Thymus (tissue), 11 donors: ENCODE results near the gene FNBP1L. TPM values are rescaled to one million over a fixed set of nuclear protein-coding genes. Genes with fewer than 3 reads are reported as not detected.

Experiments used
- DNase-seq, 9 donors: peaks; one replicate each; pipeline ENCODE4 v3.0.0-alpha.2; 2013; ENCODE audit warnings: low spot score in 9 of 9, low read depth in 6 of 9, missing footprints in 1 of 9
- H3K27ac ChIP-seq, 2 donors: one replicate each; pipeline ENCODE4 v1.5.1; 2013; ENCODE audit warnings: control low read depth in 1 of 2, low read depth in 1 of 2, low read length in 1 of 2, mild to moderate bottlenecking in 1 of 2, moderate library complexity in 1 of 2
- H3K27me3 ChIP-seq, 2 donors: one replicate each; pipeline ENCODE4 v1.5.1; 2013; ENCODE audit warnings: low read length in 1 of 2; ENCODE audit not compliant: control insufficient read depth in 2 of 2, insufficient read depth in 1 of 2
- H3K36me3 ChIP-seq, 2 donors: one replicate each; pipeline ENCODE4 v1.5.1; 2013; ENCODE audit warnings: low read length in 1 of 2, mild to moderate bottlenecking in 1 of 2, moderate library complexity in 1 of 2; ENCODE audit not compliant: control insufficient read depth in 2 of 2, insufficient read depth in 2 of 2
- H3K4me1 ChIP-seq, 2 donors: one replicate each; pipeline ENCODE4 v1.5.1; 2013; ENCODE audit warnings: low read length in 2 of 2; ENCODE audit not compliant: control insufficient read depth in 2 of 2, insufficient read depth in 2 of 2
- H3K4me3 ChIP-seq, 2 donors: one replicate each; pipeline ENCODE4 v1.5.1; 2013; ENCODE audit warnings: low read length in 2 of 2, control low read depth in 1 of 2, mild to moderate bottlenecking in 1 of 2
- H3K9me3 ChIP-seq, 2 donors: one replicate each; pipeline ENCODE4 v1.5.1; 2013; ENCODE audit warnings: low read length in 1 of 2, mild to moderate bottlenecking in 1 of 2; ENCODE audit not compliant: control insufficient read depth in 2 of 2, insufficient read depth in 1 of 2
- WGBS: extraction: QIAGEN DNeasy Blood & Tissue Kit; methylation state at CpG from one replicate; pipeline ENCODE4 v1.1.7; 2013; 5-methylcytosine and 5-hydroxymethylcytosine counted together
- polyA plus RNA-seq: library from polyadenylated mRNA; stranded (reverse); fragments of 200-250 nt; gene quantifications from one replicate; pipeline ENCODE4 v1.2.3, GENCODE V29; 2013
- total RNA-seq: library from RNA; stranded (reverse); fragments of 120-200 nt; gene quantifications from one replicate; pipeline ENCODE4 v1.2.4, GENCODE V29; 2013
- donor health status: healthy.

FNBP1L gene
- total and polyA plus RNA-seq, 2 donors, result 8.9 to 13.1 TPM

DNA sequence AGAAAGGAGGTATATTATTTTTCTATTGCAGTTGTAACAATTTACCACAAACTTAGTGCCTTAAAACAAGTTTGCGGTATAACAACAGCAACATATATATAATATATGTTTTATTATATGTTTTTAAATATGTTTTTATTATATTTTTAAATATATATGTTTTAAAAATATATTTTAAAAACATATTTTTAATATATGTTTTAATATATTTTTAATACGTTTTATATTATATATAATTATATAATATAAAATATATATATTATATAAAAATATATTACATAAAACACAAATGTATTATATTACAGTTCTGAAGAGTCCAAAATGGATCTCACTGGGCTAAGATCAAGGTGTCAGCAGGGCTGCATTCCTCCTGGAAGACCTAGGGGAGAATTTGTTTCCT lies 27.5 kb upstream of the FNBP1L start:
- over 99% methylated on average over 2 of the region's 2 CpGs for WGBS
- Histone ChIP-seq H3K27ac (no peak overlapping the region), H3K36me3 (no peaks in the 10 kb centered on the region), H3K4me3 (no peak overlapping the region), H3K4me1 (no peaks in the 10 kb centered on the region), H3K27me3 (no peaks in the 10 kb centered on the region), H3K9me3 (no peaks in the 10 kb centered on the region)
- DNase-seq, result no peak

DNA sequence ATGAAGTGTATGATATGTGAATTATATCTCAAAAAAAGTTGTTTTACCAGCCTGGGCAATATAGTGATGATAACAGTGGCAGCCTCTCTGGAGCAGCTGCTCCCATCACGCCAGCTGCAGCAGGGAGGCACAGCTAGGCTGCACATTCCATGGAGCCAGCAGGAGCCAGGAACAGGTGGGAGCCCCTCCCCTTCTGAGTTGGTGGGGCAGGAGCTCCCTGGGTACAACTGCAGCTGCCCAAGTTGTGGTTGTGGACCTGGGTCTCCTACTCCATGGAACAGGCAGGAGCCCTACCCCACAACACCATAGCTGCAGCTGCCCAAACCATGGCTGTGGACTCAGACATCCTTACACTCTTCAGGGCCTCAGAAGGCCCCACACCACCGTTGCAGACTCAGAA lies 21.7 kb upstream of the FNBP1L start:
- Histone ChIP-seq H3K9me3 (peaks cover 1 to 19% of the 10 kb centered on the region in 2 donors), H3K36me3 (no peaks in the 10 kb centered on the region), H3K27me3 (no peaks in the 10 kb centered on the region), H3K4me1 (no peaks in the 10 kb centered on the region), H3K27ac (no peak overlapping the region), H3K4me3 (no peak overlapping the region)
- DNase-seq, result no peak
- 97% methylated on average over 2 of the region's 2 CpGs for WGBS

GRCh38 chr1:93427656-93428055 lies 20.3 kb upstream of the FNBP1L start:
- Histone ChIP-seq H3K9me3 (peaks cover 1 to 19% of the 10 kb centered on the region in 2 donors), H3K4me3 (no peak overlapping the region), H3K27ac (no peak overlapping the region), H3K27me3 (no peaks in the 10 kb centered on the region), H3K4me1 (no peaks in the 10 kb centered on the region), H3K36me3 (no peaks in the 10 kb centered on the region)
- 94% methylated on average over 3 of the region's 3 CpGs for WGBS
- DNase-seq, result no peak

DNA sequence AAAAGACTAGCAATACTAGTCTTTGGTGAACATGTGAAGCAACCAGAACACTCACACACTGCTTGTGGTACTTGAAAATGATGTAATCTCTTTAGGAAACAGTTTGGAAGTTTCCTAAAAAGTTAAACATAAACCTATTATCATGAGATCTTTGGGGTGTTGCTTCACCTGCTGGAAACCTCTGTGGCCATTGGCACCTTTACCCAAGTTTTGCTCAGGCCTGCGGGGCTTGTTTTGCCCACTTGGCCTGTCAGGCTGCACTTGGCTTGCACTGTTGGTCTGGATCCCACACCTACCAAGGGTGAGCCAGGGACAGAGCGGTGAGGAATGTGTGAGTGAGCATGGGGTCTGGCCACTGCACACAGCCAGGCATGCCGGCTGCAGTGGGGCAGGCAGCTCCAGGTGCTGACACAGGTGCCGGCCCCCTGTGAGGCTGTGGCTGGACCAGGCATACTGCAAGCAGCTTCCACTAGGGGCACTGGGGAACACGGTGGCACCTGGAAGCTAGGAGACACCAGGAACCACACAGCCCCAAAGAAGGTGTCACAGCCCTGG lies 14.4 kb upstream of the FNBP1L start:
- Histone ChIP-seq H3K4me3 (no peak overlapping the region), H3K27me3 (no peaks in the 10 kb centered on the region), H3K36me3 (no peaks in the 10 kb centered on the region), H3K9me3 (peaks cover 0 to 13% of the 10 kb centered on the region in 2 donors), H3K4me1 (no peaks in the 10 kb centered on the region), H3K27ac (no peak overlapping the region)
- 76% methylated on average over 5 of the region's 5 CpGs for WGBS
- DNase-seq, result no peak

- WGBS, result 96% methylated on average over 3 of the region's 3 CpGs
- H3K9me3 ChIP-seq, result peaks cover 0 to 13% of the 10 kb centered on the region in 2 donors
- no peaks in the 10 kb centered on the region for H3K36me3 ChIP-seq
- no peak overlapping the region for H3K4me3 ChIP-seq
- H3K27ac ChIP-seq, result no peak overlapping the region
- H3K4me1 ChIP-seq, result no peaks in the 10 kb centered on the region
- DNase-seq, result no peak
- no peaks in the 10 kb centered on the region for H3K27me3 ChIP-seq
These were observed 13.8 kb upstream of the FNBP1L start for GRCh38 chr1:93434088-93434487.

GRCh38 chr1:93434987-93435386 lies 12.9 kb upstream of the FNBP1L start:
- DNase-seq, result no peak
- Histone ChIP-seq H3K9me3 (peaks cover 0 to 13% of the 10 kb centered on the region in 2 donors), H3K4me1 (no peaks in the 10 kb centered on the region), H3K27ac (no peak overlapping the region), H3K4me3 (no peak overlapping the region), H3K27me3 (no peaks in the 10 kb centered on the region), H3K36me3 (no peaks in the 10 kb centered on the region)
- 93% methylated on average over 5 of the region's 5 CpGs for WGBS

- WGBS, result 87% methylated on average over 4 of the region's 4 CpGs
- H3K36me3 ChIP-seq, result no peaks in the 10 kb centered on the region
- H3K27me3 ChIP-seq, result no peaks in the 10 kb centered on the region
- H3K4me3 ChIP-seq, result no peak overlapping the region
- peaks cover 0 to 13% of the 10 kb centered on the region in 2 donors for H3K9me3 ChIP-seq
- no peak overlapping the region for H3K27ac ChIP-seq
- H3K4me1 ChIP-seq, result no peaks in the 10 kb centered on the region
- DNase-seq, result no peak
These were observed 12.5 kb upstream of the FNBP1L start for GRCh38 chr1:93435443-93435842.

- Histone ChIP-seq H3K4me1 (no peaks in the 10 kb centered on the region), H3K9me3 (peaks cover 0 to 13% of the 10 kb centered on the region in 2 donors), H3K27me3 (no peaks in the 10 kb centered on the region), H3K27ac (no peak overlapping the region), H3K4me3 (no peak overlapping the region), H3K36me3 (no peaks in the 10 kb centered on the region)
- WGBS, result 91% methylated on average over 1 of the region's 1 CpG
- no peak for DNase-seq
These were observed 11.4 kb upstream of the FNBP1L start for GRCh38 chr1:93436496-93436895.

- Histone ChIP-seq H3K9me3 (peaks cover 0 to 13% of the 10 kb centered on the region in 2 donors), H3K36me3 (no peaks in the 10 kb centered on the region), H3K27ac (no peak overlapping the region), H3K4me1 (no peaks in the 10 kb centered on the region), H3K27me3 (no peaks in the 10 kb centered on the region), H3K4me3 (no peak overlapping the region)
- peak in 4 of 9 donors; percentile 27 to 63 (median 40) for DNase-seq
- WGBS, result 80% methylated on average over 4 of the region's 4 CpGs
These were observed 9.8 kb upstream of the FNBP1L start for GRCh38 chr1:93437976-93438605.
